Lung (tissue), 12 donors: ENCODE data around the gene TET2. TPM values are rescaled to one million over a fixed set of nuclear protein-coding genes. Genes with fewer than 3 reads are reported as not detected.

Source experiments
- ATAC-seq: fragments of 200-7000 bp; cut with Tn5 transposase; one replicate; pipeline ENCODE4 v1.9.1; 2020; ENCODE audit warnings: moderate number of reproducible peaks; ENCODE audit not compliant: insufficient read depth, low FRiP score
- DNase-seq, 3 donors: peaks; one replicate each; pipeline ENCODE4 v3.0.0-alpha.2; 2013 to 2017
- H3K27ac ChIP-seq, 2 donors: one replicate each; pipeline ENCODE4 v1.5.1; 2013; ENCODE audit warnings: mild to moderate bottlenecking in 2 of 2, moderate library complexity in 2 of 2, control low read depth in 1 of 2, inconsistent platforms in 1 of 2, low read depth in 1 of 2, low read length in 1 of 2
- H3K27me3 ChIP-seq, 3 donors: one replicate each; pipeline ENCODE4 v1.5.1; 2013; ENCODE audit warnings: low read length in 2 of 3; ENCODE audit not compliant: control insufficient read depth in 3 of 3, insufficient read depth in 3 of 3
- H3K36me3 ChIP-seq, 4 donors: one replicate each; pipeline ENCODE4 v1.5.1; 2013; ENCODE audit warnings: low read length in 4 of 4, mild to moderate bottlenecking in 1 of 4, moderate library complexity in 1 of 4; ENCODE audit not compliant: control insufficient read depth in 4 of 4, insufficient read depth in 4 of 4
- H3K4me1 ChIP-seq, 5 donors: one replicate each; pipeline ENCODE4 v1.5.1; 2013; ENCODE audit warnings: low read length in 5 of 5, mild to moderate bottlenecking in 2 of 5, moderate library complexity in 1 of 5; ENCODE audit not compliant: control insufficient read depth in 5 of 5, insufficient read depth in 5 of 5
- H3K4me3 ChIP-seq: one replicate; pipeline ENCODE4 v1.5.1; 2013; ENCODE audit warnings: mild to moderate bottlenecking, control low read depth, moderate library complexity
- H3K9ac ChIP-seq, 2 donors: one replicate each; pipeline ENCODE4 v1.5.1; 2013; ENCODE audit warnings: low read length in 2 of 2, control low read depth in 1 of 2; ENCODE audit not compliant: insufficient read depth in 1 of 2
- H3K9me3 ChIP-seq, 4 donors: one replicate each; pipeline ENCODE4 v1.5.1; 2013; ENCODE audit warnings: low read length in 3 of 4, mild to moderate bottlenecking in 1 of 4, moderate library complexity in 1 of 4; ENCODE audit not compliant: control insufficient read depth in 4 of 4, insufficient read depth in 3 of 4
- WGBS, 2 donors: extraction: QIAGEN DNeasy Blood & Tissue Kit; methylation state at CpG; one replicate each; pipeline ENCODE4 v1.1.7; 2013; 5-methylcytosine and 5-hydroxymethylcytosine counted together
- polyA plus RNA-seq, 2 donors: library from polyadenylated mRNA; stranded (reverse); fragments of 200-250 nt; gene quantifications; one replicate each; pipeline ENCODE4 v1.2.1, GENCODE V29; 2013
- total RNA-seq, 2 donors: library from RNA; depleted of rRNA in 1 of 2; stranded (reverse); fragments of >200 nt in 1 of 2; gene quantifications; one replicate each; pipeline ENCODE4 v1.2.1, GENCODE V29; 2014 to 2021
- TF ChIP-seq, protein P1 (sequence below): IDR thresholded peaks from 2 replicates; pipeline ENCODE4 v1.5.1; 2012; ENCODE audit warnings: mild to moderate bottlenecking; ENCODE audit errors: control extremely low read depth, extremely low read depth
- donor health status: control.
- donor health status: control.
- donor health status: Bipolar disorder and iron deficiency.
- donor health status: healthy.
- donor health status: DM: yes; HTN: yes; CAD: no.

TET2 gene
- total and polyA plus RNA-seq, 4 donors = 4.1 to 72.2 (median 16.5) TPM

GRCh38 chr4:105206214-105206613 is 59.5 kb downstream of the TET2 start:
- TF ChIP-seq, protein P1, sequence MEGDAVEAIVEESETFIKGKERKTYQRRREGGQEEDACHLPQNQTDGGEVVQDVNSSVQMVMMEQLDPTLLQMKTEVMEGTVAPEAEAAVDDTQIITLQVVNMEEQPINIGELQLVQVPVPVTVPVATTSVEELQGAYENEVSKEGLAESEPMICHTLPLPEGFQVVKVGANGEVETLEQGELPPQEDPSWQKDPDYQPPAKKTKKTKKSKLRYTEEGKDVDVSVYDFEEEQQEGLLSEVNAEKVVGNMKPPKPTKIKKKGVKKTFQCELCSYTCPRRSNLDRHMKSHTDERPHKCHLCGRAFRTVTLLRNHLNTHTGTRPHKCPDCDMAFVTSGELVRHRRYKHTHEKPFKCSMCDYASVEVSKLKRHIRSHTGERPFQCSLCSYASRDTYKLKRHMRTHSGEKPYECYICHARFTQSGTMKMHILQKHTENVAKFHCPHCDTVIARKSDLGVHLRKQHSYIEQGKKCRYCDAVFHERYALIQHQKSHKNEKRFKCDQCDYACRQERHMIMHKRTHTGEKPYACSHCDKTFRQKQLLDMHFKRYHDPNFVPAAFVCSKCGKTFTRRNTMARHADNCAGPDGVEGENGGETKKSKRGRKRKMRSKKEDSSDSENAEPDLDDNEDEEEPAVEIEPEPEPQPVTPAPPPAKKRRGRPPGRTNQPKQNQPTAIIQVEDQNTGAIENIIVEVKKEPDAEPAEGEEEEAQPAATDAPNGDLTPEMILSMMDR = no peak
- H3K36me3 ChIP-seq = peaks cover 0 to 6% (median 1%) of the 10 kb centered on the region in 4 donors
- H3K4me3 ChIP-seq = no peak overlapping the region
- no peaks in the 10 kb centered on the region for H3K9me3 ChIP-seq
- 77 to 84% methylated on average over 3 of the region's 3 CpGs for WGBS, 2 donors
- H3K27ac ChIP-seq = no peak overlapping the region
- no peaks in the 10 kb centered on the region for H3K27me3 ChIP-seq
- ATAC-seq = no peak
- peaks cover 0 to 12% (median 0%) of the 10 kb centered on the region in 5 donors for H3K4me1 ChIP-seq
- DNase-seq = no peak
- H3K9ac ChIP-seq = no peak overlapping the region

- no peak overlapping the region for H3K4me3 ChIP-seq
- DNase-seq = no peak
- H3K9me3 ChIP-seq = no peaks in the 10 kb centered on the region
- no peak overlapping the region for H3K27ac ChIP-seq
- peaks cover 0 to 17% (median 0%) of the 10 kb centered on the region in 5 donors for H3K4me1 ChIP-seq
- no peak for ATAC-seq
- 96 to 97% methylated on average over 2 of the region's 2 CpGs for WGBS, 2 donors
- H3K9ac ChIP-seq = no peak overlapping the region
- TF ChIP-seq, protein P1 = no peak
- H3K27me3 ChIP-seq = no peaks in the 10 kb centered on the region
- H3K36me3 ChIP-seq = peaks cover 0 to 8% (median 1%) of the 10 kb centered on the region in 4 donors
Measured at GRCh38 chr4:105207386-105207785, 60.7 kb downstream of the TET2 start.

DNA sequence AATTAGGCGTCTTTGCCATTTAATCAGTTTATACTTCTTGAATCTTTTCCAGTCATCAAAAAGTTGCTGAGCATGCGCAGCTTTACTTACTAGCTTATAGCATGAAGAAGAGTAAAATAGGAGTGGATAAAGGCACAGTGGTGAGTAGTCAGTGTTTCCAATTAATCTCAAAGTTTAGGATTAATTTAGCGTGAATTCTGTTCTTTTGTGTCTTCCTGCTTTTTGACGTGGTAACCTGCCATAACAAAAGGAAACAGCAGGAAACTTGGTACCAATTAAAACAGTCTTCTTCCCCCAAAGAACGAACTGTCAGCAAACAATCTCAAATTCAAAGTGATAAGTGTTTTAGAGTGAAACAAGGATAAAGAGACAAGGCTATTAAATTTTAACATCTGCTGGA is 61.9 kb downstream of the TET2 start:
- no peak for ATAC-seq
- WGBS, 2 donors = 84 to 89% methylated on average over 5 of the region's 5 CpGs
- TF ChIP-seq, protein P1 = no peak

DNA sequence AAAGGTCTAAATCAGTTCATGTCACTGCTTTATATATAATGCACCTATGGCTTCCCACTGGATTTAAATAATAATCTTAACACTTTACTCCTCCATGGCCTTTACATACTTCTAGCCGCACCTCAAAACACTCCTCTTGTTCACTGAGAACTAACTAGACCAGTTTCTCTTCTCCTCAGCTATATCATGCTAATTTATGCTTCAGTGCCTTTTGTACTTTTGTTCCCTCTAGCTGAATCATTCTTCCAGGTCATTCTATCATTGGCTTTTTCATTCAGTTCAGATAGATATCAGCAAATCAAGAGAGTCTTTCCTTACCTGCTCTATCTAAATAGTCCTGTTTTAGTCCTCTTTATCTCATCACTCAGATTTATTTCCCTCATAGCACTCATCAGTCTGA is 64.2 kb downstream of the TET2 start:
- no peak overlapping the region for H3K27ac ChIP-seq
- peaks cover 0 to 8% (median 1%) of the 10 kb centered on the region in 4 donors for H3K36me3 ChIP-seq
- 80 to 100% methylated on average over 1 of the region's 1 CpG for WGBS, 2 donors
- H3K4me1 ChIP-seq = peaks cover 0 to 14% (median 1%) of the 10 kb centered on the region in 5 donors
- DNase-seq (no peak), ATAC-seq (no peak)
- TF ChIP-seq, protein P1 = no peak
- no peak overlapping the region for H3K9ac ChIP-seq
- H3K4me3 ChIP-seq = no peak overlapping the region
- no peaks in the 10 kb centered on the region for H3K9me3 ChIP-seq
- no peaks in the 10 kb centered on the region for H3K27me3 ChIP-seq

More for the DNA sequence above, 61.9 kb downstream of the TET2 start:
- Histone ChIP-seq H3K27ac (no peak overlapping the region), H3K9me3 (no peaks in the 10 kb centered on the region), H3K27me3 (no peaks in the 10 kb centered on the region), H3K4me1 (peaks cover 0 to 17% (median 0%) of the 10 kb centered on the region in 5 donors), H3K9ac (no peak overlapping the region), H3K36me3 (peaks cover 0 to 8% (median 1%) of the 10 kb centered on the region in 4 donors), H3K4me3 (no peak overlapping the region)
- DNase-seq = no peak
